LHCN-M2 (cell line): ENCODE results near the gene CCDC85C. TPM values are rescaled to one million over a fixed set of nuclear protein-coding genes. Genes with fewer than 3 reads are reported as not detected.

Experiments used
- DNase-seq: peaks from one replicate; pipeline ENCODE4 v3.0.0-alpha.2; 2012; ENCODE audit warnings: low read depth
- total RNA-seq: library from RNA; depleted of rRNA; stranded (reverse); fragments of >200 nt; gene quantifications from 2 replicates; pipeline ENCODE4 v1.2.3, GENCODE V29; 2014

Gene CCDC85C
- total RNA-seq, 1 experiment from 2014 or later = 1.9 TPM

- no peak for DNase-seq
Observed at GRCh38 chr14:99478128-99478527, 125.9 kb downstream of the CCDC85C start.

GRCh38 chr14:99476864-99477263, 127.1 kb downstream of the CCDC85C start:
- DNase-seq = peak; percentile 36

- DNase-seq = no peak
Observed at GRCh38 chr14:99475660-99476059, 128.3 kb downstream of the CCDC85C start.

- DNase-seq = no peak
Observed at GRCh38 chr14:99475179-99475578, 128.8 kb downstream of the CCDC85C start.

GRCh38 chr14:99473458-99473857, 130.5 kb downstream of the CCDC85C start:
- no peak for DNase-seq

GRCh38 chr14:99472937-99473336, 131.1 kb downstream of the CCDC85C start:
- no peak for DNase-seq

- DNase-seq = no peak
Observed at GRCh38 chr14:99471731-99472130, 132.3 kb downstream of the CCDC85C start.

GRCh38 chr14:99468836-99469592, 135.0 kb downstream of the CCDC85C start:
- DNase-seq = no peak

GRCh38 chr14:99468081-99468480, 135.9 kb downstream of the CCDC85C start:
- no peak for DNase-seq

- DNase-seq = no peak
Observed at GRCh38 chr14:99467336-99468078, 136.5 kb downstream of the CCDC85C start.

GRCh38 chr14:99466758-99467157, 137.2 kb downstream of the CCDC85C start:
- no peak for DNase-seq

GRCh38 chr14:99465288-99465687, 138.7 kb downstream of the CCDC85C start:
- DNase-seq = no peak

- no peak for DNase-seq
Observed at GRCh38 chr14:99463974-99464373, 140.0 kb downstream of the CCDC85C start.

- DNase-seq = no peak
Observed at GRCh38 chr14:99462210-99462609, 141.8 kb downstream of the CCDC85C start.

GRCh38 chr14:99461411-99462085, 142.5 kb downstream of the CCDC85C start:
- DNase-seq = no peak

- DNase-seq = no peak
Observed at GRCh38 chr14:99460793-99461192, 143.2 kb downstream of the CCDC85C start.

- DNase-seq = no peak
Observed at GRCh38 chr14:99459481-99460100, 144.4 kb downstream of the CCDC85C start.

GRCh38 chr14:99454246-99454645, 149.8 kb downstream of the CCDC85C start:
- no peak for DNase-seq

GRCh38 chr14:99452968-99453367, 151.0 kb downstream of the CCDC85C start:
- no peak for DNase-seq

GRCh38 chr14:99451234-99451633, 152.8 kb downstream of the CCDC85C start:
- DNase-seq = no peak

- DNase-seq = no peak
Observed at GRCh38 chr14:99450266-99450665, 153.7 kb downstream of the CCDC85C start.
